K562 (cell line): ENCODE measurements around the gene INHBE.
"Not testable (repeated sequence)": the region's sequence is repeated elsewhere in the genome, so short reads cannot be mapped to it uniquely, and the experiment has no call there.

Source experiments
- ATF7 ChIP-seq: fragments of 450-650 bp; IDR thresholded peaks from 2 replicates; pipeline ENCODE4 v1.7.1; 2014; ENCODE audit warnings: mild to moderate bottlenecking, moderate library complexity
- CBX5 ChIP-seq: IDR thresholded peaks from 2 replicates; pipeline ENCODE4 v1.6.1; 2014; ENCODE audit warnings: low read depth, borderline replicate concordance
- ZBED1 ChIP-seq: IDR thresholded peaks from 2 replicates; pipeline ENCODE4 v1.6.1; 2014
- ZNF79 ChIP-seq: fragments of 250-450 bp; sonication (Bioruptor Pico); IDR thresholded peaks from 2 replicates; pipeline ENCODE4 v1.4.0; 2020; ENCODE audit warnings: low read depth, mild to moderate bottlenecking, moderate library complexity
- TF ChIP-seq, protein P1 (sequence below): sonication (generic); formaldehyde crosslinking; IDR thresholded peaks from 2 replicates; pipeline ENCODE4 v1.8.0; 2022; ENCODE audit warnings: mild to moderate bottlenecking, missing genetic modification reagents, borderline replicate concordance

DNA sequence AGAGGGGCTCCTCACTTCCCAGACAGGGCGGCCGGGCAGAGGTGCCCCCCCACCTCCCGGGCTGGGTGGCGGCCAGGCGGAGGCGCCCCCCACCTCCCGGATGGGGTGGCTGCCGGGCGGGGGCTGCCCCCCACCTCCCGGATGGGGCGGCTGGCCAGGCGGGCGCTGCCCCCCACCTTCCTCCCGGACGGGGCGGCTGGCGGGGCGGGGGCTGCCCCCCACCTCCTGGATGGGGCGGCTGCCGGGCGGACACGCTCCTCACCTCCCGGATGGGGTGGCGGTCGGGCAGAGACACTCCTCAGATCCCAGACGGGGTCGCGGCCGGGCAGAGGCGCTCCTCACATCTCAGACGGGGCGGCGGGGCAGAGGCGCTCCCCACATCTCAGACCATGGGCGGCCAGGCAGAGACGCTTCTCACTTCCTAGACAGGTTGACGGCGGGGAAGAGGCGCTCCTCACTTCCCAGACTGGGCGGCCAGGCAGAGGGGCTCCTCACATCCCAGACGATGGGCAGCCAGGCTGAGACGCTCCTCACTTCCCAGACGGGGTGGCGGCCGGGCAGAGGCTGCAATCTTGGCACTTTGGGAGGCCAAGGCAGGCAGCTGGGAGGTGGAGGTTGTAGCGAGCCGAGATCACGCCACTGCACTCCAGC lies 40.1 kb downstream of the INHBE start:
- TF ChIP-seq ATF7; ZBED1; ZNF79 (CRISPR knock-in tag); CBX5: not testable (repeated sequence)
- TF ChIP-seq, protein P1, sequence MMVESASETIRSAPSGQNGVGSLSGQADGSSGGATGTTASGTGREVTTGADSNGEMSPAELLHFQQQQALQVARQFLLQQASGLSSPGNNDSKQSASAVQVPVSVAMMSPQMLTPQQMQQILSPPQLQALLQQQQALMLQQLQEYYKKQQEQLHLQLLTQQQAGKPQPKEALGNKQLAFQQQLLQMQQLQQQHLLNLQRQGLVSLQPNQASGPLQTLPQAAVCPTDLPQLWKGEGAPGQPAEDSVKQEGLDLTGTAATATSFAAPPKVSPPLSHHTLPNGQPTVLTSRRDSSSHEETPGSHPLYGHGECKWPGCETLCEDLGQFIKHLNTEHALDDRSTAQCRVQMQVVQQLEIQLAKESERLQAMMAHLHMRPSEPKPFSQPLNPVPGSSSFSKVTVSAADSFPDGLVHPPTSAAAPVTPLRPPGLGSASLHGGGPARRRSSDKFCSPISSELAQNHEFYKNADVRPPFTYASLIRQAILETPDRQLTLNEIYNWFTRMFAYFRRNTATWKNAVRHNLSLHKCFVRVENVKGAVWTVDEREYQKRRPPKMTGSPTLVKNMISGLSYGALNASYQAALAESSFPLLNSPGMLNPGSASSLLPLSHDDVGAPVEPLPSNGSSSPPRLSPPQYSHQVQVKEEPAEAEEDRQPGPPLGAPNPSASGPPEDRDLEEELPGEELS (CRISPR knock-in tag) = not testable (repeated sequence)
